Activated CD8-positive, alpha-beta memory T cell treated with anti-CD3 and anti-CD28 coated beads for 24 hours (primary cell): Measurements from ENCODE around the gene DHRS11.

ENCODE experiments used
- DNase-seq: peaks from one replicate; pipeline ENCODE4 v3.0.0-alpha.2; 2020

The DHRS11 gene, protein sequence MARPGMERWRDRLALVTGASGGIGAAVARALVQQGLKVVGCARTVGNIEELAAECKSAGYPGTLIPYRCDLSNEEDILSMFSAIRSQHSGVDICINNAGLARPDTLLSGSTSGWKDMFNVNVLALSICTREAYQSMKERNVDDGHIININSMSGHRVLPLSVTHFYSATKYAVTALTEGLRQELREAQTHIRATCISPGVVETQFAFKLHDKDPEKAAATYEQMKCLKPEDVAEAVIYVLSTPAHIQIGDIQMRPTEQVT

DNA sequence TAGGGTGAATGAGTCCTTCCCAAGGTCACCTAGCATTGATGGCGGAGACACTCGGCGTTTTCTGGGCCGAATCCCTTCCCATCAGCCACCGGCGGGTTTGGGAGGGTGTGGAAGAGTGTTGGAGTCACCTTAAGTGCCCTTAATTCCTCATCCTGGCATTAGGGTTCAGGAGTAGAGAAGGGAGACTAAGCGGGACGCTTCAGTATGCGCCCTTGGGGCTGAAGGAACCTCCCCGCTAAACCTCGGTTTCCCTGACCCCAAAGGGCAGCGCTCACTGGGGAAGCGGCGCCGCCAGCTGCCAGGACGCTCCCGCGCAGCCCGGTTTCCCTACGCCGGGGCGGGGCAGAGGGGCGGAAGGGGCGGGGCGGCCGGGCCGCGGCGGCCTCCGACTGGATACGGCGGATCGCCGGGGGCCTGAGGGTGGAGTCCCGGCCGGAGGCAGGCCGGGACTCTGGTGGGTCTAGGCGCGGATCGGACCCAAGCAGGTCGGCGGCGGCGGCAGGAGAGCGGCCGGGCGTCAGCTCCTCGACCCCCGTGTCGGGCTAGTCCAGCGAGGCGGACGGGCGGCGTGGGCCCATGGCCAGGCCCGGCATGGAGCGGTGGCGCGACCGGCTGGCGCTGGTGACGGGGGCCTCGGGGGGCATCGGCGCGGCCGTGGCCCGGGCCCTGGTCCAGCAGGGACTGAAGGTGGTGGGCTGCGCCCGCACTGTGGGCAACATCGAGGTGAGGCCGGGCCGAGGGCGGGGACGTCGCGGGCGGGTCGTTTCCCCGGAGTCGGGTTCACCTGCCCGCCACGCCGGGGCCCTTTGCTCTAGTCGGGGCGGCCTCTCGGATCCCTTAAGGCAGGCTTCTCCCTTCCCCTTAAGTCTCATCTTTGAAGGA, at the start of gene DHRS11:
Gene DHRS11 (plus strand): TSS at position 446 of the 882 bp plus-strand sequence. CDS start 131 bp downstream, at position 577.
- DNase-seq = peak; percentile 94

DNA sequence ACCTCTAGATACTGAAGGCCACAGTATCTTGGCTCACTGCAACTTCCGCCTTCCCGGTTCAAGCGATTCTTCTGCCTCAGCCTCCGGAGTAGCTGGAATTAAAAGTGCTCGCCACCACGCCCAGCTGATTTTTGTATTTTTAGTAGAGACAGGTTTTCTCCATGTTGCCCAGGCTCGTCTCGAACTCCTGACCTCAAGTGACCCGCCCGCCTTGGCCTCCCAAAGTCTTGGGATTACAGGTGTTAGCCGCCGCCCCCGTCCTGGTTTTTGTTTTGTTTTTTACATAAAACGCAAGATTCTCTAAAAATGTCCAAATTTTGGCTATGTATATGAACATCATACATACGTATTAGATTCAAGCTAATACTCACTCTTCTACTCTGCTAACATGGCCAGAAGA, 48.9 kb upstream of the DHRS11 start:
- DNase-seq = peak; percentile 17

DNA sequence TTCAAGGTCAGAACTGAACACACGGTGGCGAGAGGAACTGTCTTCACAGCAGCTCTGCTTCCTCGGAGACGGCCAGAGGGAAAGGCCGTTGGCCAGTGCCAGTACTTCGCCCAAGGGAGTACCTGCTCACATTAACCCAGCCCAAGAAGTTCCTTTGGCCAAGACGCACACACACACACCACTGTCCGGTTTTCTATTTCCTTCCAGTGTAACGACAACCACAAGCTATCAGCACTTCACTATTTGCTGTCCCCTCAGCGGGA, 47.7 kb upstream of the DHRS11 start:
- no peak for DNase-seq

DNA sequence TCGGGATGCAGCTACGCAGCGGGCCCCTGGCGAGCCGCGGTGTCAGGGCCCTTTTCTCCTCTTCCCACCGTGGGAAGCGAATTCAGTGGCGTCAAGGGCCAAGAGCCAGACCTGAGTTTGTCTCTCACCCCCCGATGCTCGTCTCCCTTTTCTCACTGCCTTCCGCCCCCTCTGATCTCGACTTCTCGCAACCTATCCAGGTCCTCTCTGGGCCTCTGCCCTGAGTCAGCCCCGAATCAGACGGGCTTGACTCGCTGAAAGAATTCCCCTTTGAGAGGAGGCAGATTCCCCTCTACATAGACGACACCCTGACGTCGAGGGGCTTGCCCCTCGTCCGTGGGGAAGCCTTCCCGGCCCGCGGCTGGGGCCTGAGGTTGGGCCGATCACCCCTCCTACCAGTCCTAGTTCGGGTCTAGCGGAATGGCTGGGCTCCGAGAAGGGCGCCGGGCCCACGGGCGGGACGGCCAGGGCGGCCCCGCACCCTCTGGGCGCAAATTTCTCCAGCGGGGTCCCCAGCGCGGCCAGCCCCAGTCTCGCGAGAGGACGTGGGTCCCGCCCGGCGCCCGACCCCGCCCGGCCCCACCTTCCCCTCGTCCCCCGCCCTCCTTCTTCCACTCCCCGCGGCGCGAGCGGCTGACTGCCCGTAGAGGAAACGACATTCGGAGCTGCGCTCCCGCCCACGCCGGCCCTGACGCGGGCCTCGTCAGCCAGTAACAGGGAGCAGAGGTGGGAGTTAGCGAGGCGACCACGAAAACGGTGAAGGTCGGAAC, 47.2 kb upstream of the DHRS11 start, which contains the start of gene GGNBP2:
Gene GGNBP2 (plus strand): TSS at position 613 of the 770 bp plus-strand sequence. CDS start 806 bp downstream, outside the sequence.
- no peak for DNase-seq

DNA sequence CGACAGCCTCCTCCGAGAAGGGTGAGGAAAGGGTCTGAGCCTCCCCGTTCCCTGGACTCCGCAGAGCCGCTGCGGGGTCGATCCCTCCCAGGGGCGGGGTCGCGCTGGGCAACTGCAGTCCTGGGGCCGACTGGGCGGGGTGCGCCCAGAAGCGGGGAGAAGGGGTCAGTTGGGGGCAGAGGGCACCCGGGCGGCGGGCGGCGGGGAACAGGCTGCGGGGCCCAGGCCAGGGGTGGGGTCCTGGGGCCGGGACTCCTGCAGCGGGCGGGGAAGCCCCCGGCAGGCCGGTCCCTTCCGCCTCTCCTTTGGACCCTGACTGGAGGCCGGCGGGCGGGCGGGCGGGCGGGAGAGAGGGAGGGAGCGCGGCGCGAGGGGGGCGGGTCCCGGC, 46.6 kb upstream of the DHRS11 start:
- peak; percentile 94 for DNase-seq

DNA sequence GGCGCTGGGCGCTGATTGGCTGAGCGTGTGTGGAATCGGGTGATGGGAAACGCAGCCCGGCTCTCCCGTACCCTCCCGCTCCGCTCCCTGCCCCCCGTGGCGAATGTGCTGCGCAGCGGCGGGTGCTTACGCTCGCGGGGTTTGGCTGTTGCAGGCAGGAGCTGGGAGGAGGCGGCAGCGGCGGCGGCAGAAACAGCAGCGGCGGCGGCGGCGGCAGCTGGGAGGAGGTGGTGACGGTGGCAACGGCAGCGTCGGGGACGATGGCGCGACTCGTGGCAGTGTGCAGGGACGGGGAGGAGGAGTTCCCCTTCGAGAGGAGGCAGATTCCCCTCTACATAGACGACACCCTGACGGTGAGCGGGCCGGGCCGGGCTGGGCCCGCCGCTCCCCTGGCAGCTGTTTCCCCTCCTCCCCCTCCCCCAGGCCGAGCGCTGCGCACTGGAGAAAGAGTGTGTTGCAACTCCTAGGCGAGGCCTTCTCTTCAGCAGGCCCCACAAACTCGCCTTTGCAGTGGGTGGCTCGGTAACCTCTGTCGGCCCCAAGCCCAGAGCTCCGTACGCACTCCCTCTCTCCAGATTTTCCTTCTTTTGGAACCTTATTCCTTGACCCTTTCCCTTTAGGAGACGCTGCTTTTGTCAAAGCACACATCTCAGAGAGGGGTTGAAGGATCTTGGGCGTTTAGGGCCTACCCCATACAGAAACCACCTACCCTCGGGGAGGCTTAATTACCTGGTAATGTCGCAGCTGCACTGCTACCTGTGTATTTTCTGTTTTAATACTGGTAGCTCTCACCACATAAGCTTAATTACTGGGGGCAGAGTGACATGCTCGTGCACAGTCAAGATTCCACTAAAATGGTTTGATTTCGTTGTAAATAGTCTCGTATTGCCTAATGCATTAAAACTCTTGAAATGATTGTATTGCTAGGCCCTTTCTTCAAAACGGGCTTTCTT, 45.9 kb upstream of the DHRS11 start:
- peak; percentile 98 for DNase-seq

DNA sequence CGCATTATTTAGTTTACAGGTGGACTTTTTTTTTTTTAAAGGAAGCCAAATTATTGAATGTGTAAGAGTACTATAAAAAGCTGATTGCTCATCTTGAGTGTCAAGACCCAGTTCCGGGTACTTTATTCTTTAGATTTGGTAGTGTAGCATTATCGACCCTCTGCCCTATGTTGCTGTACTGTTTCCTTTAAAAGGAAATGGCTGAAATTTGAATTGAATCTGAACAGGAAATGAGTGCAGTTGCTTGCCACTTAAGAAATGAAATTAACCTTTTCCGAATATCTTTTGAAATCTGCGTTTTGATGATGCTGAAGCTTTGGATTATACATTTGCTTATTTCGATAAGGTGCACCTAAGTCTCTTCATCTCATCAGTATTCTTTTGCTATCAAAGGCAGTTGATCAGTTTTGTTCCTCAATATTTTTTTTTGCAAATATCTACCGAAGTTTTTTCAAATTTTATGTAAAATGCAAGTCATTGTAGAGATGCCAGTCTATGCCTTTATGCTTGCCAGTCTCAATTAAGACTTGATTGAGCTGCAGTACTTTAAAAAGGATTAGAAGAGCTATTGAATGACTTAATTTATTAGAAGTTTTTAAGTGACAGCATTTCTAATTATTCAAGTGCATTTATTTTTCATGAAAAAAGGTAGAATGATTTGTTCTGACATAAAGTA, 45.1 kb upstream of the DHRS11 start:
- DNase-seq = no peak

DNA sequence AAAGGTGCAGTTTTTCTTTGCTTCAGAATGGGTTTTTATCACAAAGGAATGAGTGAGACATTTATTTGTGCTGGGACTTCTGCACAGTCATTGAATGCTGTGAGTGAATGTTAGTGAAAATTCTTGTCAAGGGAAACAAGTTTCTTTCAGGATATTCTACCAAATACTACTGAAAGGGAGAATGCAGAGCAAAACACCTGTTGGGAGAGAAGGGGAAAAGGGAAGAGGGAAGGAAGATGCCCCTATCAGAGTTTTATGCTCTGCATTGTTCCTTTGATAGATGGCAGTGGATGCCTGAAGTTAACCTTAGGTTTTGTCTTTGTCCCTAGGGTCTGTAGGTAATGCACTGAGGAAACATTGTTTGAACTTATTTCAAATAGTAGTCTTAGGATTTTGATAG, 43.9 kb upstream of the DHRS11 start:
- no peak for DNase-seq

DNA sequence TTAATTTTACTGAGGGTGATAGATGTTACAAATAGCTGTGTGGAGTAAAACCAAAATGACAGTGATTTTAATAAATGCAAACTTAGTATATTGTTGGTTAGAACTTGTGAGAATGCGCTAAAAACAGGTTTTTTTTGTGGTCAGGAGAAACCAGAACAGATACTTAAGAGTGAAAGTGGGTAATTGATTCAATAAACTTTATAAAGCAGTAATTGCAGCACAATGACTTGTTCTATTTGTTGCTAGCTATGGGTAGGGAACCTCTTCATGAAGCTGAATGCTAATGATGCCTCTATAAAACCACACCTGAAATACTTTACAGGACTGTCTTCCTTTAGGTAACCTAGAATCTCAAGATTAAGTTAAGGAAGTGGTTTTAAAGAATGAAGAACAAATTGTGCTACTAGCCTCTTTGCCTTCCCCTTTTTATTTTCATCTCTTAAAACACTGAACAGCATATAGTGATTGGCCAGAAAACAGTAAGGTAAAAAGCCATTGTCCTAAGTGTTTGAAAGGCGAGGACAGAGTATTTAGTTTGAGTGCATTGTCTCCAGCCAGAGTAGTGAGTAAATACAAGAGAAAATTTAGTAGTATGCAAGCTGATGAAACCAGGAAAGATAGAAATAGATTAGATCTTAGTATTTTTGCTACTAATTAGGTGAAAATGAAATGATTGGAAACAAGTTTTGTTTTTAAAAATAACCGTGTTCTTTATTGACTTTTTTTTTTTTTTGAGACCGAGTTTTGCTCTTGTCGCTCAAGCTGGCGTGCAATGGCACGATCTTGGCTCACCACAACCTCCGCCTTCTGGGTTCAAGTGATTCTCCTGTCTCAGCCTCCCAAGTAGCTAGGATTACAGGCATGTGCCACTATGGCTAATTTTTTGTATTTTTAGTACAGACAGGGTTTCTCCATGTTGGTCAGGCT, 40.9 kb upstream of the DHRS11 start:
- no peak for DNase-seq

DNA sequence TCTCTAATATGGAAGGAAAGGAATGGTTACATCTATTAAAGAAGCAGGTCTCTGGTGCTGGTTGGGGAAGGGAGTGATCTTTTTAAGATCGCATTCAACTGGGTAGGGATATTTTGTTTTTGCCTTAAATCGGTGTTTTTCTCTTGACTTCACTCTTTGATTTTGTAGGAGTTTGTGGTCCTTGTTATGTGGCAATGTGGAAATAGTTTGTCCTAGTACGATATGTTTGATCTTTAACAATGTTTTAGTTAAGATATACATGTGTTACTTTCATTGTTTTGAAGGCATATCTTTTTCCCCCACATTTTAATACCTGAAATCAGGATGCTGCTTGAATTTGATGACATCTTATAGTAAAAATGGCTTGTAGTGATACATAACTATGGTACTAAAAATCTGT, 38.2 kb upstream of the DHRS11 start:
- no peak for DNase-seq

DNA sequence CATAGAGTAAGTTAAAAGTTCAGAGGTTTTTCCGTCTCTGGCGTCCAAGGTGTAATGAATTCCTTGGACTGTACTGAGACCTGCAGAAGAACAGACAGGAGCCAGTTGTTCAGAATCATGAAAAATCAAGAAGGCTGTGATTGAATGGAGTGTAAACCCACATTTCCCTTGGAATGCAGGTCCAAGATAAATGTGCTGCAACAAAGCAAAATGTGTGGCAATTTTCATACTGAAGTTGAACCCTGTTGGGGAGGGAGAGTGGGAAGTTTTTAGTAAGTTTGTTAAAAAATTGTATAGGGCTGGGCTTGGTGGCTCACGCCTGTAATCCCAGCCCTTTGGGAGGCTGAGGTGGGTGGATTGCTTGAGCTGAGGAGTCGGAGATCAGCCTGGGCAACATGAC, 25.6 kb upstream of the DHRS11 start:
- DNase-seq = no peak

DNA sequence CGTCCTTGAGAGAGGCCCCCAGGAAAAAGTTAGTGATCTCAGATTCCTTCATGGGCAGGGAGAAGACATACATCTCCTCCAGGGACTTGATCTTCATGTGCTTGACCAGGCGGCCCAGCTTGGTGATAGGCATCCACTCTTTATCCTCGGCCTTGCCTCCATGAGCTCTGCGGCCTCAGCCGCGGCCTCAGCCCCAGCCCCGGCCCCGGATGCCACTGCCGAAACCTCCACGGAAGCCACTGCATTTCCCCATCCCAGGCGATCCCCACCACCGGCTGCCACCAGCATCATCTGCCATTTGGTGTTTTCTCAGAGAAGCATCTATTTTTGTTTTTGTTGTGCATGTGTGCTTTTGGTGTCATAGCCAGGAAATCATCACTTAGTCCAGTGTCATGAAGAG, 16.7 kb upstream of the DHRS11 start:
- no peak for DNase-seq

DNA sequence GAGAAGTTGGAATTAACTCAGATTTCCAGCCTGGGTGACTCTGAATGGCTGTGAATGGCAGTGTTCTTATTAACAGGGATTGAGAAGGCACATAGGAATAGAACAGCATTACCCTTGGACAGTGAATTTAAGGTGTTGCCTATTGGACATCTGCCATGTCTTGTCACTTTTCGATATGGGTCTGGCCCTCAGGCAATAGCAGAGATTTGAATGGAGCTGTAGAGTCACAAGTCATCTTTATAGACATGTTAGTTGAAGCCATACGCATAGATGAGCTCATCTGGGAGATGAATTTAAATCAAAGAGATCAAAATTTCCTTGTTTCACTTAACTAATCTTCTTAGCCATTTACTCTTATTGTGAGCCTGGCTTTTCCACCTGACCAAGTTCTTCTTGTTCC, 14.9 kb upstream of the DHRS11 start:
- DNase-seq = no peak

DNA sequence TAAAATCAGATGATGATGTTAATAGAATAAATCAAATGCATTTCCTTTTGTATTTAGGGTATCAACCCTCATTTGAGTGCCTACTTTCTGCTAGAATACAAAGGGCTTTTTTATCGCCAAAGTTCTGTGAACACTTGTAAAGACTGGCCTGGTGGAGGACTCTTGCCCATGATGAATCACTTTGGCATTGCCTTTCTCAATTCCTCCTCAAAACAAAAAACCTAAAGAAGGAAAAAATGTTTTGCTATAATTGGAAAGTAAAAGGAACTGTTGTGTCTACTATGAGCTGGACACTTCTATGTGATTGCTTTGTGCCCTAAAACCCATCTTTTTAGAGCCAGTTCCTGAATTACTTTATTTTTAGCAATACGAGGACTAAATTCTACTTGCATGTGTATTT, 13.0 kb upstream of the DHRS11 start:
- DNase-seq = no peak

DNA sequence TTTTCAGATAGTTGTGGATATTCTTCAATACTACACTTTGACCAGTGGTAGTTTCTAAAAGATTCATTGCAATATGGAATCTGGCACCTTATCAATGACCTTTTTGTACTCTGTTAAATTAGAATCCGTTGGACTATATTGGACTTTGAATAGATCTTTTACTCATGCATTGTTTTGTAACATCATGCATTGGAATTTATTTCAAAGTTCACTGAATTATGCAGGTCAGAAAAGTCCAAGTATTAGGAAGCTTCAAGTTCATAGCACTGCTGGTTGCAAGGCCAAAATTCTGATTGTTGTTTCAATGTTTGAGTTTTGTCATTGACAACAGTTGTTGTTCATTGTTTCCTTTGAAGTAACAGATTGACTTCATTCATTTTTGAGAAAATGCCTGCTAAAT, 7.9 kb upstream of the DHRS11 start:
- no peak for DNase-seq

DNA sequence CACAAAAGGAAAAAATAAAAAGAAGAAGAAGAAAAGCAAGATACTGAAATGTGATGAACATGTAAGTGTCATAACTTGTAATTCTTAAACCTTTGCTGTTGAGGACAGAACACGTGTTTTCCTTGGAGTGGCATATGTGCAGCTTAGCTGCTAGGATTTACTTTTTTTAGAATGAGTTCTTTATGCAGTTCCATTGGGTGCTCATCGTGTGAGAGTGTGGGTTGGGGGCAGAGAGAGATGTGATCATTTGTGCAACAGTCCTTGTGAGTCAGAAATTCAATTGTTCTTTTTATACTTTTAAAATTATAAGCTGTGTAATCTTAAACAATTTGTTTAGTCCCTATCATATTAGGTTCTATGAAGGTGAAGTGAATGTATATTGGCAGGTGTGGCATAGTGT, 5.5 kb upstream of the DHRS11 start:
- DNase-seq = no peak

DNA sequence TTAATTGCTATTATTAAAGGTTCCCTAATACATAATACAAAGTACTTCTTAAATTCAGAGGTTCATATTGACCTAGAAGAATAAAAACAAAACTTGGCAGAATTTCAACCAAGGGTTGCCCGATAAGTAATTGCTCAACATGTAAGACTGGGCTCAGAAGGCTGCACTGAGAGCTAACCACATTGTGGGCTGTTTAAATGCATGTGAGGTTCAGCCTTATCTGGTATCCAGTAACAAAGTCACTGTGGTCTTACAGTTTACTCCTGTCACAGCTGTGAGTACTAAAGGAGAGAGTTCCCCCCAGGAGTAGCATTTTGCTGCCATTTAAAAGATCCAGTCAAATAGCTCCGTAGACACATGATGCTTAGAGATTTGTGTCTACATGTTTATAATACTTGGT, 1.6 kb upstream of the DHRS11 start:
- DNase-seq = no peak

DNA sequence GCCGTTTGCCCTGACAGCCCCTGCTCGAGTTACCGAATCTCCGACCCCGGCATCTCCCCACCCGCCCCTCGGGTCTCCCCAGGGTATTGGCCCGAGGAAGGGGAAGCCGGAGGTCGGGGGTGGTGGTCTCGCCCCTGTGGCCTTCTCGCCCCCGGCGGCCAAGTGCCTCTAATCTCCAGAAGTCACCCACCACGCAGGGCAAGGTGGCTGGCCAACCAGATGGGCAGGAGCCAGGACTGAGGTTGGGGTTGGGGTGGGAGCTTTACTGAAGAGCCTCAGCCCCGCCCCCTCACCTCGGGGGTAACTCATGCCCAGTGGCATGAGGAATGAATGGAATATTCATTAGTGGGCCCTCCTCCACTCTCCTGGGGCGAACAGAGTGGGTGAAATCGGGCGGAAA, 637 bp downstream of the DHRS11 start:
- DNase-seq = no peak

DNA sequence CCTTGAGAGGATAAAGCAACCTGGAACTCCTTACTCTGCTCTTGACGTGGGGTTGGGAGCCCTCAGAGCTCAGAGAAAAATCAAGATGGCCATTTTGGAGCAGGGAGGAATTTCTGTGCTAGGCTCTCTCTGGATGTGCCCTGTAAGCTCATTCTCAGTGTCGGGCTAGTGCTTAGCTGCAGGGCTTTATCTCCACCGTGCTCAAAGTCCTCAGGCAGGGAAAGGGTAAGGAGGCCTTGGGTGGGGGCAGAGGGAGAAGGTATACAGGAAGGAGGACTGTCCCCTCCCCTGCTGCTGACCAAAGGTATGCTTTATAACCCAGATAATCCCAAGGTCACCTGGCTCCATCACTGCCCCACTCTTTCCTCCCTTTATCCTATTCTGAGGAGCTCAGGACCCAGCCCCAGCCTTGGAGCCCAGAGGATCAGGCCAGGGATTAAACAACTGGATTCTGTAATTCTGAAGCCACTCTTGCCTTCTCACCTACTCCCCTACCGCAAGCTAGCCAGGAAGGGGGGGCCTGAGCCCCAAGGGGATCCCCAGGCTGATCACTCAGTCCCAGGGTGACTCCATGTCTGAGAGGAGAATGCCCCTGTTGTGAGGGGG, 1.1 kb downstream of the DHRS11 start:
- DNase-seq = peak; percentile 52

DNA sequence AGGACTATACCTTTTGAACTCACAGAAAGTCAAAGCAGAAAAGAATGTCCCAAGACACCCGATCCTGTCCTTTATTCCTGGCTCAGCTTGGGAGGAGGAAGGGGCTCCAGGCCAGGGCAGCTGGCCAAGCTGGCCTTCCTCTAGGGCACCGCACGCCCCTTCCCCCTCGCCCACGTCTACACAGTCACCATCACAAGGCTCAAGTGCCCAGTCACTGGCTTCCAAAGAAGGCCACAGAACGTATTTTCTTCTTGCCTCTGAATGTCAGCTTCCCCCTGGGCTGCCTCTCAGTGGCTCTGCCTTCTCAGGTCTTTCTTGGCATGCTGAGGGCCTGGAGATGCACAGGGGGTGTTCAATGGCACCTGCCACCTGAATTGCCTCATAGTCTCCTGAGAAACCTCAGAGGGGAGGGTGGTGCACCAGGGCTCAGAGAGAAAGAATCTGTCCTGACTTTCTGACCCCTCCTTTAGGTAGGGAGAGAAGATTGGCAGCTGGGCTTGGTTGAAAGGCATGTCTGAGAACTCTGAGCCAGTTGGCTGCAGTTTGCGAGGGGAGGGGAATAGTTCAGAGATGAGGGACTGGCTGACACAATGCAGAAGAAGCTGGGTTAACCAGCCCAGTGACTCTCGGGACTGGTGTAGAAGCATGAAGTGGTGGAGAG, 2.1 kb downstream of the DHRS11 start:
- DNase-seq = peak; percentile 47
